Measurements from ENCODE around the gene FTO.

DNA sequence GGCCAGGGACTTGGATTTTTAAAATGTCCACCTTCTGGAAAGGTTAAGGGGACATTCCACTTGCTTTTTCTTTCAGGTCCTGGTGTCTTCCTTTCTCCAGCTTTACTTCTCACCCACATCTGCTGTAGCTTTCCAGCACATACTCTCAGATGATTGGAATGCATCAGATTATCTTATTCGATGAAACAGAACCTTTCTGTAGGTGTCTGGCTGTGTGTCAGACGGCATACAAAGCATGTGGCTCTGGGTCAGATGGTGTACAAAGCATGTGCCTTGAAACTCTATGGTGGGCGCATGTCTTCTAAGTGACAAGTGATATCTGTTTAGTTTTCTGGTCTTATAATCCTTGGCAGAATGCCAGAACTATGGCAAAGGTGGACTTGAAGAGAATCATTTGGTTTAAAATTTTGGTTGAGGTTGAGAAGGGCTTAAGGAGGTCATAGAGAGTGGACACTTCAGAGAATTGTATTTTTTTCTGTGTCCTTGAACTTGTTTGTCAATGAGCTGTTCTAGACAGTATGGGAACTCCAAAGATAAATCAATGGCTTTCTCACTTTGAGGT lies 125.3 kb downstream of the FTO start:
- TF ChIP-seq POLR2A (IDR thresholded peaks at IDR 0.05), result no peak
- TF ChIP-seq CTCF (IDR thresholded peaks at IDR 0.05), result no peak
- TF ChIP-seq POLR2AphosphoS5 (IDR thresholded peaks at IDR 0.05; ENCODE audit: insufficient read depth in 1 of 2, low read depth in 1 of 2), result no peak
